B cell (primary cell): ENCODE measurements around the gene CAMK2D. TPM values are rescaled to one million over a fixed set of nuclear protein-coding genes. Genes with fewer than 3 reads are reported as not detected.

Experiments used
- ATAC-seq: fragments of 200-7000 bp; cut with Tn5 transposase; one replicate; pipeline ENCODE4 v1.10.0; 2021; ENCODE audit warnings: low read depth, mild to moderate bottlenecking, moderate number of reproducible peaks, moderate library complexity
- CTCF ChIA-PET: fragments of 350-600 bp; sonication (Branson Sonifier 250); formaldehyde crosslinking; loops from one replicate; lab custom pipeline; 2021; ENCODE audit warnings: antibody characterized with exemption, inconsistent platforms; lab: Charles Lee
- POLR2A ChIA-PET: fragments of 350-600 bp; sonication (Branson Sonifier 250); formaldehyde crosslinking; loops from one replicate; lab custom pipeline; 2021; ENCODE audit warnings: antibody characterized with exemption; lab: Charles Lee
- DNase-seq: peaks from one replicate; pipeline ENCODE4 v3.0.0; 2013
- H2AFZ ChIP-seq: 2 replicates; pipeline ENCODE4 v1.6.1; 2012; ENCODE audit warnings: mild to moderate bottlenecking, low read depth, low read length; ENCODE audit not compliant: insufficient read depth, poor library complexity, severe bottlenecking
- H3K27ac ChIP-seq, 2 donors: 1 replicate in 1 of 2; 2 replicates in 1 of 2; pipeline ENCODE4 v1.5.1; 2012 to 2013; ENCODE audit warnings: low read length in 2 of 2, mild to moderate bottlenecking in 2 of 2, moderate library complexity in 1 of 2
- H3K27me3 ChIP-seq, 4 experiments: fragments of 200-600 bp in 1 of 4; sonication (generic) in 1 of 4; replicated peaks in 1 of 4; 1 replicate in 2 of 4; 2 replicates in 2 of 4; pipeline versions ENCODE4 v1.6.1 to v1.7.0; 2013 to 2016; ENCODE audit warnings: low read length in 3 of 4, mild to moderate bottlenecking in 2 of 4, mixed read lengths in 1 of 4, moderate library complexity in 1 of 4; ENCODE audit not compliant: insufficient read depth in 4 of 4, control insufficient read depth in 3 of 4; ENCODE audit errors: control extremely low read depth in 1 of 4
- H3K36me3 ChIP-seq, 2 experiments: replicated peaks in 1 of 2; 1 replicate in 1 of 2; 2 replicates in 1 of 2; pipeline versions ENCODE4 v1.6.1 to v1.7.1; 2013; ENCODE audit warnings: low read length in 1 of 2; ENCODE audit not compliant: insufficient read depth in 2 of 2, control insufficient read depth in 1 of 2; ENCODE audit errors: control extremely low read depth in 1 of 2, extremely low read depth in 1 of 2
- H3K4me1 ChIP-seq, 2 donors: fragments of 200-600 bp in 1 of 2; sonication (generic) in 1 of 2; 1 replicate in 1 of 2; 2 replicates in 1 of 2; pipeline versions ENCODE4 v1.5.1 to v1.6.1; 2013 to 2017; ENCODE audit warnings: low read length in 2 of 2; ENCODE audit not compliant: control insufficient read depth in 2 of 2, insufficient read depth in 2 of 2
- H3K4me2 ChIP-seq: replicated peaks from 2 replicates; pipeline ENCODE3; 2012; ENCODE audit warnings: mild to moderate bottlenecking, low read depth, low read length; ENCODE audit not compliant: poor library complexity, severe bottlenecking
- H3K4me3 ChIP-seq, 5 experiments: fragments of 200-600 bp in 1 of 5; sonication (generic) in 1 of 5; 1 replicate in 3 of 5; 2 replicates in 2 of 5; pipeline versions ENCODE4 v1.5.1 to v1.7.0; 2011 to 2016; ENCODE audit warnings: low read length in 4 of 5, mild to moderate bottlenecking in 4 of 5, low read depth in 2 of 5, control low read depth in 1 of 5, moderate library complexity in 1 of 5; ENCODE audit not compliant: insufficient read depth in 1 of 5; ENCODE audit errors: control extremely low read depth in 1 of 5, extremely low read depth in 1 of 5
- H3K79me2 ChIP-seq: fragments of 200-600 bp; sonication (generic); one replicate; pipeline ENCODE4 v1.6.0; 2016; ENCODE audit warnings: low read length; ENCODE audit not compliant: control insufficient read depth, insufficient read depth
- H3K9ac ChIP-seq: fragments of 200-600 bp; sonication (generic); 2 replicates; pipeline ENCODE4 v1.6.1; 2017; ENCODE audit warnings: mild to moderate bottlenecking, low read length, moderate library complexity
- H3K9me3 ChIP-seq, 3 donors: one replicate each; pipeline versions ENCODE4 v1.6.1 to v1.7.1; 2013; ENCODE audit warnings: low read length in 2 of 3; ENCODE audit not compliant: control insufficient read depth in 2 of 3, insufficient read depth in 1 of 3; ENCODE audit errors: control extremely low read depth in 1 of 3
- H4K20me1 ChIP-seq: 2 replicates; pipeline ENCODE4 v1.6.0; 2012; ENCODE audit warnings: mild to moderate bottlenecking, low read length; ENCODE audit not compliant: insufficient read depth, control insufficient read depth, poor library complexity, severe bottlenecking
- H3K27ac Mint-ChIP-seq: one replicate; pipeline ENCODE4 v1.8.0; 2021; ENCODE audit warnings: mixed read lengths
- H3K27me3 Mint-ChIP-seq: one replicate; pipeline ENCODE4 v1.8.0; 2021; ENCODE audit warnings: mixed read lengths
- H3K4me1 Mint-ChIP-seq: one replicate; pipeline ENCODE4 v1.8.0; 2021; ENCODE audit warnings: mixed read lengths
- H3K4me3 Mint-ChIP-seq: one replicate; pipeline ENCODE4 v1.8.0; 2021; ENCODE audit warnings: mixed read lengths
- H3K9me3 Mint-ChIP-seq: one replicate; pipeline ENCODE4 v1.8.0; 2022; ENCODE audit warnings: mixed read lengths; ENCODE audit not compliant: insufficient read depth
- CTCF ChIP-seq: fragments of 200-600 bp; IDR thresholded peaks from one replicate; pipeline ENCODE4 v1.8.0; 2022; ENCODE audit warnings: antibody characterized with exemption, mild to moderate bottlenecking
- EZH2 ChIP-seq: IDR thresholded peaks from 2 replicates; pipeline ENCODE4 v1.6.1; 2012; ENCODE audit warnings: borderline replicate concordance, low read depth, mild to moderate bottlenecking, moderate library complexity, low read length; ENCODE audit not compliant: insufficient read depth, poor library complexity, severe bottlenecking
- WGBS: methylation state at CpG from one replicate; pipeline ENCODE4 v1.1.5; 2013; ENCODE audit warnings: missing lambda C conversion rate; ENCODE audit not compliant: insufficient coverage; 5-methylcytosine and 5-hydroxymethylcytosine counted together
- intact Hi-C: fragments of 100-400 bp; cut with micrococcal nuclease; formaldehyde crosslinking; loops from one replicate; pipeline ENCODE4 v1.10.0; 2022
- polyA plus RNA-seq: library from polyadenylated mRNA; depleted of rRNA; stranded (reverse); fragments of >200 nt; gene quantifications from 2 replicates; pipeline ENCODE4 v1.2.3, GENCODE V29; 2012
- total RNA-seq, 2 donors: library from RNA; stranded (reverse); fragments of 120-200 nt in 1 of 2; gene quantifications; 1 replicate in 1 of 2; 2 replicates in 1 of 2; pipeline versions ENCODE4 v1.2.3 to v1.2.4, GENCODE V29; 2013 to 2022

Gene CAMK2D
- total and polyA plus RNA-seq, 2 donors (not counting 1 experiment from before 2014, with no cell fraction given) = 26.3 to 57.0 TPM

GRCh38 chr4:113434247-113434587 is 327.3 kb downstream of the CAMK2D start:
- H3K9me3 Mint-ChIP-seq = no peaks in the 10 kb centered on the region
- H3K4me3 Mint-ChIP-seq = no peak overlapping the region
- CTCF ChIA-PET = interaction anchor here (0.5 kb wide), 1 partner anchor 396 kb away, joined by 4 read pairs; no protein-coding TSS in a partner anchor
- H3K27ac Mint-ChIP-seq = no peak overlapping the region
- Histone ChIP-seq H3K9me3 (peaks cover 0 to 3% (median 2%) of the 10 kb centered on the region in 3 donors), H3K27me3 (peaks cover 0 to 3% (median 1%) of the 10 kb centered on the region in 4 experiments), H4K20me1 (no peaks in the 10 kb centered on the region), H3K4me3 (no peak overlapping the region), H3K79me2 (no peaks in the 10 kb centered on the region), H3K36me3 (no peaks in the 10 kb centered on the region), H3K4me1 (no peaks in the 10 kb centered on the region), H3K27ac (no peak overlapping the region), H3K4me2 (no peak overlapping the region), H3K9ac (no peak overlapping the region), H2AFZ (no peak overlapping the region)
- 75% methylated on average over 2 of the region's 3 CpGs for WGBS
- DNase-seq (no peak), ATAC-seq (no peak)
- intact Hi-C loops = no loop called here
- no peaks in the 10 kb centered on the region for H3K4me1 Mint-ChIP-seq
- H3K27me3 Mint-ChIP-seq = peaks cover 15% of the 10 kb centered on the region
- POLR2A ChIA-PET = no interaction called here
- TF ChIP-seq CTCF (no peak), EZH2 (no peak)

GRCh38 chr4:113433536-113434246 is 327.8 kb downstream of the CAMK2D start:
- Histone ChIP-seq H2AFZ (no peak overlapping the region), H3K27me3 (peaks cover 0 to 3% (median 1%) of the 10 kb centered on the region in 4 experiments), H3K9ac (no peak overlapping the region), H3K9me3 (peaks cover 0 to 3% (median 2%) of the 10 kb centered on the region in 3 donors), H3K4me1 (no peaks in the 10 kb centered on the region), H3K36me3 (no peaks in the 10 kb centered on the region), H3K79me2 (no peaks in the 10 kb centered on the region), H3K4me3 (no peak overlapping the region), H3K27ac (no peak overlapping the region), H4K20me1 (no peaks in the 10 kb centered on the region), H3K4me2 (no peak overlapping the region)
- ATAC-seq (no peak), DNase-seq (no peak)
- POLR2A ChIA-PET = no interaction called here
- H3K4me3 Mint-ChIP-seq = no peak overlapping the region
- CTCF ChIA-PET = no interaction called here
- no peaks in the 10 kb centered on the region for H3K4me1 Mint-ChIP-seq
- no peak for TF ChIP-seq CTCF
- no peak for TF ChIP-seq EZH2
- intact Hi-C loops = no loop called here
- peaks cover 15% of the 10 kb centered on the region for H3K27me3 Mint-ChIP-seq
- H3K9me3 Mint-ChIP-seq = no peaks in the 10 kb centered on the region
- WGBS = 95% methylated on average over 3 of the region's 4 CpGs
- H3K27ac Mint-ChIP-seq = no peak overlapping the region
